DLD1 (cell line): ENCODE data around the gene TP63.

ENCODE experiments used
- in situ Hi-C: cut with HindIII; loops from 2 replicates; pipeline ENCODE4 v1.10.0; 2017; ENCODE audit warnings: low sequenced_read_pairs

TP63 gene

DNA sequence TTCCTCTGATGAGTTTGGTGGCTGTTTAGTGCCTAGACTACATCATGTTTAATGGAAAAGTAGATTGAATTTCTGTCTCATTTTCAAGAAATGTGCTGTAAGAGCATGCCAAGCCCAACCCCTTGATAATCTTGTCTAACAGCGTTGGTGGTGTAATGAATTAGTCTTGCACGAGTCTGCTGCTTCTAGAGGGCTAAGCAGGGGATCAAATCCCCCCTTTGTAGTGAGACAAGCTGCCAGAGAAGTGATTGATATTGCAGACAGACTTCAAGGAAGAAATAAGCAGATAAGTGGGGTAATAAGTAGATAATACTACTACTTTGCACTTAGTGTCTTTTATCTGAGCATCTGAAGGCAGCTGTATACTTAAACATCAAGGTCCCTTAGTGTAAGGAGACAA, 141.4 kb downstream of the TP63 start:
- in situ Hi-C loops = no loop called here

DNA sequence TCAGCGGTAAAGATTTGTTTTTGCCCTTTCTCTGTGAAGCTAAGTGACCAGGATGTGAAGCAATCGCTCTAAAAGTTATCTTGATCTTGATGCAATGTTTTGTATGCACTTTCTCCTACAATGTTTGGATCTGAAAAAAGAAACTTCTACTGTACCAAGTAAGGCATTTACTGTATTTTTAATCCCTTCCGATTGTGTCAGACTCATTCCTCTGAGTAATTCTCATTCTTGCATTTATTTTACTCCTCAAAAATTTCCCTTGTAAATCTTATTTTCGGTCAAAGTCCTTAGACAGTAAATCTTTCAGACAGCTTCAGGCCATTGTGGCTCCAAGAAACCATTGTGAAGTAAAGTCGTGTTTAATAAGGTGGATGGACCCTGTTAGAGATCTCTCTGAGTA, 141.9 kb downstream of the TP63 start:
- in situ Hi-C loops = no loop called here

DNA sequence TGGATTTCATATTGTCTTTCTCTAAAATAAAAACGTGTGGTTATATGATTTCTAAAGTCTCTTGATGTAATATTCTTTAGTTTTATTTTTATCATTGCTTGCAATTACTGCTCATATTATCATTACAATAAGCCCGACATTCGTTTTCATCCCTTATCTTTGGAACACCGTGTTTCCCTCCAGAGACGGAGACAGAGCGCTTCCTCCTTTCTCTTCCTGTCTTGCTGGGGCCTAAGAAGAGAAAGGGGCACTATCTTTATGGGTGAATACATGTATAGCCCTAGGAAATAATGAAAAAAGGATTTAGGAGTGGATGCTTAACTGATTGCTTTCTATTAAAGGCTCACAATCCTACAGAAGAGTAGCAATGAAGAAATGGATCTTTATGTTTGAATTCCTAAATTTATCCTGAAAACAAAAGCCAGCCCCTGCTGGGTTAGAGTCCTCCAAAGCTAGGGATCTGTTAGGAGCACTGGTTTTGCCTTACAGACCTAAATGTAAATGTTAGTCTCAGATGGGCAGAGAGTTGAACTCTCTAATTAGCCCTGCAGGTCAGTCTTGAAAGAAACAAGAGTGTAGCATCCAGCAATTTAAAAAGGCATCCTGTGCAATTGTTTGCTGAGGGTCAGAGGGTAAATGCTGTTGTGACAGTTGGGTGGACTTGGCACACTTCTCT, 145.1 kb downstream of the TP63 start:
- in situ Hi-C loops = no loop called here

DNA sequence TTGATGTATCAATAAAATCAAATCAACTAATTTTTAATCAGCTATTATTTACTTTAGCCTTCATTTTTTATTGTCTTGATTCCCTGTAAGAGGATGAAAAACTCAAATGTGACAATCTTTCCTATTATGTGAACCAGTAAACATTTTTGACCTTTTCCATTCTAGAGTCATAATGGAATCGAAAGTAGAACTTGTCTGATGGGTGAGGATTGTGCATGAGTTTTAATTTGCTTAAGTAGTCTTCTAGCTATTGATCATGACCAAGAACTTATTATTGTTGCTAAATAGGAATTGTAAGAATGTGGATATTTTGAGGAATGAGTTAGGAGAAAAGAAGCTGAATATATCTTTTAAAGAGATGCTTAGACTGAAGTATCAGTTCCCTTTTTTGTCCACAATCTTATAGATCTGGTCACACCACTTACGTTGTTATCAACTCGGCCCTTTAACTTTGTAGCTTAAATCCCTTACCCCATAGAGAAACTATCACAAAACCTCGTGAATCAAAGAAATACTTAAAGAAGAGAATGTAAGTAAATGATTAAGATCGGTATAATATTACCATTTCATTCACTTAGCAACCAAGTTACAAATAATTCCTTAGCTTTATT, 147.3 kb downstream of the TP63 start:
- in situ Hi-C loops = no loop called here

DNA sequence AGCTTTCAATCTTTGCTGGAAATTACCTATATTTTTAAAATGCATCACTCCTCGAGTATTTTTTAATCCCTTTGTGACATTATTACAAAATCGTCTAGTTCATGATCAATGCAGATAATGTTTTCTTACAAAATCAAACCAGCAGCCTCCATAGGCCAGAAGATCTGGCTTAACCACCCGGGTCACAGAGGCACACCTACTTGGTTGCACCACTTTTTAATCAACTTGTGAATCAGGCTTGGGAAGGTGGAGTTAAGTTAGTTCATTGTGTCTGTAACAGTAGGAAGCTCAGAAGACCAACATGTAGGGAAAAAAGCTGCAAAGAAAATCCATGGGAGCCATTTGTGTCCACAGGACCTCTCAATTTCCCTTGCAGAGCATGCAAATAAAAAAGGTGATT, 148.0 kb downstream of the TP63 start:
- in situ Hi-C loops = no loop called here

DNA sequence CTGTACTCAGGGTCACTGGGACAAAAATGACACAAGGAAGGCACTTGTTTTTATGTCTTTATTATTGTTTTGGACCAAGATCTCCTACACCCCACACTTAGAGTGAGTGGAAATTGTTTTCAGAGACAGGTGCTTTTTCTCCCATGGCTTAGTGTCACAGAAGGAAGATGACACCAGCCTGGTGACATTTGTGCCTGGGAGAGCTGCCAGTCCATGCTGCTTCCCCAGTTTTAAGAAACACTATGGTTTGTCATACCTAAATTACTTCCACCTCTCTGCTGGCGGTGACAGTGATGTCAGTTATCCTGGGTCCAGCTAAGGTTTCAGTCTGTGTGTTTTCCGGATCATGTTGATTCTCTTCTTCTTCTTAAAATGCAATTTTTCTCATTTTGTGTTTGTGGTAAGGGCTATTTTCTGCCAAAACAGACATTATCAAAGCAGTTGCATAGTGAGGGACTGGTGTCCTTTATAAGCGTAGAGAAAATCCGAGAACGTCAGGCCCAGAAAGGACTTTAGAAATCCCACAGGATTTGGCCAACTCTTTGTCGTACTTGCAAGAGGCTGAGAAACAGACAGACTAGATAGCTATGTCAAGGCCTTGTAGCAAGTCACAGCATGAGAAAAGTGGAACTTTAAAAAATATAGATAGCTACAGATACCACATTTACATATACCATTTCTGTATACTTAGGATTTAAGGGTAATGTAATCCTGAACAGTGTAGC, 149.5 kb downstream of the TP63 start:
- in situ Hi-C loops = no loop called here

DNA sequence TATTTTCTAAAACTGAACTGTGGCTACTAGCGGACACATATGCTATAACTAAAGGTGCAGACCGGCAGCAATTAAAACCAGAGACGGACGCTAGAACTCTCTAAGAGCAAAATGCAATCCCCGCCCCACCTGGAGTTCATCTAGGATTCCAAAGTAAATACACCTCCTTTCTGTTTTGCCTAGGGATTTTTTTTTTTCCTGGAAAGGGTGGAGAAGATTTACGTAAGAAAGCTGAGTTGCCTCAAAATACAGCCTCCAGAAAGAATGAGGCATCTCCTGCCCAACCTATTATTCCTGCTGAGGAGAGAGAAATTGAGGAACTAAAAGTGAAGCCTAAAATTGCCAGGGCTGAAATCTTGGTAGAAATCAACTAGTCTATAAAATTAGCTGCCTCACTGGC, 150.2 kb downstream of the TP63 start:
- in situ Hi-C loops = no loop called here

DNA sequence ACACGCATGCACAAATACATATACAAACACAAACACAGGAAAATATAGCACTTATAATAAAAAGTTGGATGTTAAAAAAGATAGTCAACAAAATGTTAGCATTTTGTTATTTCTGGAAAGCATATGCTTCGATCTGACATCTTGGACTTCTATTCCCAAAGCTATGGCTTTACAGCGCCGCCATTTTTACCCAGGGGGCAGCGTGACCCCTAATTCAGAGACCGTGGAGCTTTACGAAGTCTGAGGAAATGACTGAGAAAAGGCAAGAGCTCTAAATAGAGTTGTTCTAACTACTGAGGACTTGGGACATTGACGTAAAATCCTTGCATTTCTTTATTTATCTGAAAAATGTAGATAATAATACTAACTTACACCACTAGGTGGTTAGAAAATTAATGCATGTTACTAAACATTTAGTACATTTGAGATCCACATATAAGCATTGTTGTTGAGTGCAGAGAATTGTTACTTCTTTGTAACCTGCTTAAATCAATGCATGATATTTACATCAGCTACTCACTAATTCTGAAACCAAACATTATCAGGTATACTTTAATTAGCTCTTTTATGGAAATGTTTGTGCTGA, 155.4 kb downstream of the TP63 start:
- in situ Hi-C loops = no loop called here

DNA sequence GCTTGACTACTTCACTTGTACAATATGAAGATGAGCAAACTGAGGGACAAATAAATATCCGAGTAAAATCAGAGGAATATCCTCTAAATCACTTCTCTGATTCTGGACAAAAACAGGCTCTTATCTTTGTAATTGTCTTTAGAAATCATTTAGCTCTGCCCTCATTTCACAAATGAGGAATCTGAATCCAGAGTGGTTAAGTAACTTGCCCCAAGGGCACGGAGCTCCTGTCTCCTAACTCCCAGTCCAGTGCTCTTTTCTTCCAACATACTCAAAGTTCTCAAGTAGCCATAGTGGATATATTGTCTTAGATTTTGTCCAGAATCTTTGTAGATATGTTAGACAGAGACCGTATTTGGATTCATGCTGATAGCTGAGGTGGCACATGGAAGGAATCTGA, 156.0 kb downstream of the TP63 start:
- in situ Hi-C loops = no loop called here

DNA sequence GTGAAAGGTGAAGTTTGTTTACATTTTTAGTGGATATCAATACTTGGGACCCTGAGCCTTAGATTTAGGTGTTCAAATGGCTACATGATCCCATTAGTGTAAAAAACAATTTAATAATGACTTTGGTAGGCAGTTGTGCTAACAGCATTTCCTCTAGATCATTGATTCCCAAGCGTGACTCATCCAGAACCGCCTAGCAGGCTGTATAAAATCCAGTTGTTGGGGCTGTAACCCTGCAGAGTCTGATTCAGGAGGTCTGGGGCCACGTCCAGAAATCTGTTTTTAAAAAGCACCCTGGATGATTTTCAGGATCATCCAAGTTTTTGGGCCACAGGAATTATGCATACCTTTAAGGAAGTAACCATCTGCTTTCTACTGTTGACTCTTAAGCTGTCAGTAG, 156.4 kb downstream of the TP63 start:
- in situ Hi-C loops = no loop called here

DNA sequence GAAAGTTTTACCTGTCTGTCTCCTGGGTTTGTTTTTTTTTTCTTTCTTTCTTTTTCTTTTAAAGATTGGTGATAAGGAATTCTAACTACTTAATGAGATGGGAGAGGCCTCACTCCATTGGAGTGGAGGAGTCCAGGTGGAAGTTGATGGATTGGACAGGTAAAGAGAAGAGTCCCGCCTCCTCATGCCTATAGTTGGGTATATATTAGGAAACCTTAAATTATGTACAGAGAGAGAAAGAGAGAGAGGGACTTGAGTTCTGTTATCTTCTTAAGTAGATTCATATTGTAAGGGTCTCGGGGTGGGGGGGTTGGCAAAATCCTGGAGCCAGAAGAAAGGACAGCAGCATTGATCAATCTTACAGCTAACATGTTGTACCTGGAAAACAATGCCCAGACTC, 158.2 kb downstream of the TP63 start:
- in situ Hi-C loops = no loop called here

DNA sequence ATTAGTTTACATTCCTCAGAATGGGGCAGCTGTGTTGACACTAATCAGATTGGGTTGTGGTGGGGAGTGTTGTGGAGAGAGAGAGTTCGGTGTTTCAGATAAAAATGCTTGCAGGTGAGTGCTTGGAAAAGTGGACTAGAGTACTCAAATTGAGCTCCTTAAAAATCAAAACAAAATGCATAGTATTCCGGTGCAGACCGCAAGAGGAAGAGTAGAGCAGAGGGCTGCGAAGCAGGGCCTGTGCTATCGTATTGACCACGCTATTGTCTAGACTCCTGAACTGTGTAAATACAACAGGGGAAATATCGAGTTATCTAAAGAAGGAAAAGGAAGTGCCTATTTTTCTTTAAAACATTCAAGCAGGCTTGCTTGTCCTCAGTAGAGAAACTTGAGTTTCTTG, 159.5 kb downstream of the TP63 start:
- in situ Hi-C loops = no loop called here

DNA sequence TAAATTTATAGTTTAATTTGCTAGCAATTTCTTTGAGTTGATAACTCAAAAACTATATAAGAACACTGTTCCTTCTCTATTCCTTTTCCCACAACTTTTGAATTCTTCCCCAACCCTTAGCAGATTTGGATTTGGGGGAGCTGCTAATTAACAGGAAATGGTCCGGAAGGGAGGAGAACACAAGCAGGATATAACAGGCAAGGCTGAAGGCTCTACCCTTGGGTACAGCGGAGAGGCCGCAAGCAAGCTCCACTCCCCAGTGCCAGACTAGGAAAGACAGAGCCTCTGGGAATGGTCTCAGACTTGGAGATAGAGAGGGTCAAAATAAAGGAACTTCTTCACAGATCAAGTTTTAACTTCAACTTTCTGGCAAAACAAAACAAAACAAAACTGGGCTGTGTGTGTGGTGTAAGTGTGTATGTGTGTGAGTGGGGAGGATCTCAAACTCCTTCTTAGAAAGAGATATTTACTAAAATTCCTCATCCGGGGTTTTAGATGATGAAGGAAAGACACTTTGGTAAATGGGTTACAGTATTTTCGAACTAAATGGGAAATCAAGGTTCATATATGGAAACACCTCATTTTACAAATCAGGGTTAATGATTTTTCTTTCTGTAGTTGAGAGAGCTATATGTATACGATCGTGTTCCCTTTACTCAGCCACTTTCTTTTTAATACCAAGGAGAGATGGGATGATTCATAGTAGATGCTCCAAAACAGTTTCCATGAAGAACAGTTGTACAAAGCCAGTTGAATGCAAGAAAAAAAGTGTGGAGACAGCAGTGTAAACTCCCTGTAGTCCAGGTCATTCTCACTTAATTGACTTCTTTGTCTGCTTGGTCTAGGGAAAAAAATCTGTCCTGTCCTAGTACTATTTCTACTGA, 161.1 kb downstream of the TP63 start:
- in situ Hi-C loops = no loop called here

DNA sequence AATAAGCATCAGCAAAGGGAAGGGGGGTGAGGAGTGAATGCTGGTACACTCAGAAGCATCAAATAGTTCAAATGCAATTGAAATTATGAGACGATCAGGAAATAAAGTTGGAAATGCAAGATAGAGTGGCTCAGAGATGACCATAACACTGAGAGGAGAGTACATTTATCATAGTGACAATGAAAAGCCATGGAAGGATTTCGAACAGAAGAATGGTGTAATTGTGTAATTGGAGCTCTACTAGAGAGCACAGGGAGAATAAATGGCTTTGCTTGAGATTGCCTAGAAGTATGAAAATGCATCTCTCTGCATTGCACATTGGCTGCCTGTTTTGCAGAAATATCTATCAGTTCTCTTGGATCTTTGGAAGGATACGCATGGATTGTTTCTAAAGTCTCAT, 163.3 kb downstream of the TP63 start:
- in situ Hi-C loops = no loop called here

DNA sequence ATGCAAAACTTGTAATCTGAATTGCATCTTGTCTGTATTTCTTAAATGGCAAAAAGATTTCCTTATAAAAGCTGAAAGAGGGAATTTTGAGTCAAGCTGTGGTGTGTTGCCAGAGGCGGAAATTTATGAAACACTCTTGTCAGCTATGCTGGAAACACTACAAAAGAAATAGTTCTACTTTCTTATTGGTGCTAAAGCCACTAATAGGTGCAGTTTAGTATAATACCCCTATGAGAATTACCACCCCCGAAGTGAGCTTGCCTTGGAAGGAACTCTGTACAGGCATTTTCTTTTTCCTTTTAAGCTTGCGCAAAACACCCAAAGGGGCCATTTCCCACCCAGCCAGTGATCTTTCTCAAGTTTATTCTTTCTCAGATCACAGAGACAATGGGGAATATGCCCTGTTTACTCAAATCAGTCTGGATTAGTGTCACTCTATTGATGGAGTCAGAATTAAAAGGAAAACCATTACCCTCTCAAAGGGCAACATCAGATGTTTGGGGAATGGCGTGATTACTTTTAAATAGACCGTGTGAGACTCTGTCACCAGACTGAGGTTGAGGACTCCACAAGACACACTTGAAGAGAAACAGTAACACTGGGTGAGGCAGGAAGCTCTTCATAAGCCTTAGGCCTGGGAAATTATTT, 166.0 kb downstream of the TP63 start:
- in situ Hi-C loops = no loop called here

DNA sequence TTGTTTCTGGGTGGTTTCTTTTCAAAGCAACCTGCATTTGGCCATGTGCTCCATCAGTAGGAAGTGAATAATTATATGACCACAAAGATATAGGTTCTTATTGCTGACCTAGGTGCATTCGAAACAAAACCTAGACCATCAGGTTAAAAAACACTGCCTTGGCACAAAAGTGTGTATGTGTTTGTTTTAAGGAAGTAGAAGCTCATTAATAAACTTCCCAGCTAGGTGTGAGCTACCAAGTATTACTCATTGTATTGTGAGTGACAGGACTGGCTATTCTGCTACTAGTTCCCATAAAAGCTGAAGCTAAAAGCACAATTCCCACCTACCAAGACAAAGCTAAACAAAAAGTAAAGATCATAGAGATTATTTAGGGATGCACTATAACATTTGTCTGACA, 168.2 kb downstream of the TP63 start:
- in situ Hi-C loops = no loop called here

DNA sequence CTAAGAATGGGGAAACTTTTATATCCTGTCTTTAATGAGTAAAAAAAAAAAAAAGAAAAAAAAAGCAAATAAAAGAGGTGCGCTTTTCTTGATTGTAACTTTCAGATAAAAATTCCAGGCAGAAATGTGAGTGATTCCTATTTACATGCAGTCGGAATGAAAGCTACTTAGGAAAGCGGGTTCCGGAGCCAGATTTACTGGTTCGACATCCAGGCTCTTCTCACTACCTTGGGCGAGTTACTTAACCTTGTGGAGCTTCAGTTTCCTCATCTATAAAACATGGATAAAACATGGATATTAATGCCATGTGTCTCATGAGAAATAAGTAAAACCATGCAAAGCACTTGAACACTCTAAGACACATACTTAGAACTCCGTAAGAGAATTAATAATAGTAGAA, 169.2 kb downstream of the TP63 start:
- in situ Hi-C loops = no loop called here

DNA sequence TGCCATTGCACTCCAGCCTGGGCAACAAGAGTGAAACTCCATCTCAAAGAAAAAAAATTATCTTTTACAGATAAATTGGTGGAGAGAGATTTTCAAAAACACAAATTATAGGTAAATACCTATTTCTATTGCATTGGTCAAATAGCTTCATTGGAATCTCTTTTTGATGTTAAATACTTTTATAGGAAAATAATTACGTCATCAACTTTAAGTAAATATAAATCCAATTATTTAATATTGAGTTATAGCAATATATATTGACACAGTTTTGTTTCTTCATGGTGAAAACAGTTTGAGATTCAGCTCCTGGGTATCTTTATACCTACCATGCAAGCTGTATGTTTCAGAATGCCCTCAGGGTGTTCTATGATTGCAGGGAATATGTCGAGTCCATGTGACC, 172.1 kb downstream of the TP63 start:
- in situ Hi-C loops = no loop called here

DNA sequence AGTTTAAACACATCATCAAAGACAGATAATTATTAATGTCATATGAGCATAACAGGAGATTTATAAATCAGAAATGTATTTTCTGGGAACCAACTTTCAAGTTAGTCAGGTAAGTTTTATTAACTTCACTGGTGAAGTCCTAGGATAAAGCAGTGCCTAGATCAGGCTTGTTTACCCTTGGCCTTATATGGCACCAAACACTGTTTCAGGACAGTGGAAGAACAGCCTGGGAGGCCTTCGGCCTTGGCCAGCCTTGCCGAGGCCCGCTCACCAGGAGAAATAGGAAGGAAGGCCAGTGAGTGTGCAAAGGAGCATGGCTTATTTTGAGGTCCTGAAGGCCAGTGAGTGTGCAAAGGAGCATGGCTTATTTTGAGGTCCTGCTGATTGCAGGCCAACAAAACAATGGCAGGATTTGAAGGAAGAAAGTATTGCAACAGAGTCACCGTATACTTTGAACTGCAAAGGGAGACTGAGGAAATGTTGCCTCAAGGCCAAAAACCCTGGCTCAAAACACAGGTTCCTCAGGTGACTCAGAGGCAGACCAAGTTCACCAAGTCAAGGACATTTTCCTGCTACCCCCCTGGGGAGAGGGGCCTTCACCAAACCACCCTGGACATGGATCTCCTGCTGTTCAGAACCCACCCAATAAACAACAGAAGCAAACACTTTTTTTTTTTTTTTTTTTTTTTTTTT, 174.3 kb downstream of the TP63 start:
- in situ Hi-C loops = no loop called here
